Transverse colon (tissue), 4 donors: ENCODE data around the gene OAF. TPM values are rescaled to one million over a fixed set of nuclear protein-coding genes. Genes with fewer than 3 reads are reported as not detected.

Experiments
- DNase-seq: peaks from one replicate; pipeline ENCODE4 v3.0.0-alpha.2; 2019
- H3K27ac ChIP-seq, 4 donors: fragments of 200-600 bp; sonication (generic); 2 replicates each; pipeline ENCODE4 v1.5.1; 2016 to 2018; ENCODE audit warnings: inconsistent platforms in 4 of 4
- H3K27me3 ChIP-seq: fragments of 200-600 bp; sonication (generic); 2 replicates; pipeline ENCODE4 v1.5.1; 2017; ENCODE audit warnings: inconsistent platforms
- H3K36me3 ChIP-seq, 4 donors: fragments of 200-600 bp; sonication (generic); 2 replicates each; pipeline ENCODE4 v1.5.1; 2017 to 2019; ENCODE audit warnings: inconsistent platforms in 4 of 4
- H3K4me1 ChIP-seq, 4 donors: fragments of 200-600 bp; sonication (generic); 2 replicates each; pipeline ENCODE4 v1.5.1; 2017 to 2020; ENCODE audit warnings: inconsistent platforms in 4 of 4
- H3K4me3 ChIP-seq, 4 donors: fragments of 200-600 bp; sonication (generic); 1 replicate in 1 of 4; 2 replicates in 3 of 4; pipeline versions ENCODE4 v1.5.1 to v1.6.1; 2017 to 2019; ENCODE audit warnings: inconsistent platforms in 4 of 4
- H3K9me3 ChIP-seq, 2 donors: fragments of 200-600 bp; sonication (generic); 2 replicates each; pipeline ENCODE4 v1.5.1; 2017 to 2019; ENCODE audit warnings: inconsistent platforms in 2 of 2
- CTCF ChIP-seq, 5 experiments: fragments of 200-600 bp in 3 of 5; fragments of 450-650 bp in 2 of 5; sonication (generic) in 3 of 5; IDR thresholded peaks; 1 replicate in 2 of 5; 2 replicates in 3 of 5; pipeline ENCODE4 v1.5.1; 2016 to 2017; ENCODE audit warnings: antibody characterized with exemption in 5 of 5, inconsistent platforms in 3 of 5, mild to moderate bottlenecking in 2 of 5, moderate library complexity in 1 of 5
- EP300 ChIP-seq: sonication (generic); formaldehyde crosslinking; IDR thresholded peaks from one replicate; pipeline ENCODE4 v1.6.1; 2017; ENCODE audit warnings: antibody characterized with exemption, low read depth
- POLR2A ChIP-seq: fragments of 450-650 bp; IDR thresholded peaks from one replicate; pipeline ENCODE4 v1.6.1; 2016; ENCODE audit warnings: antibody characterized with exemption, mild to moderate bottlenecking, moderate library complexity
- POLR2AphosphoS5 ChIP-seq, 3 donors: sonication (generic); formaldehyde crosslinking; IDR thresholded peaks; one replicate each; pipeline ENCODE4 v1.6.1; 2016; ENCODE audit warnings: antibody characterized with exemption in 3 of 3
- WGBS, 2 donors: methylation state at CpG; one replicate each; pipeline ENCODE4 v1.1.5; 2018; ENCODE audit warnings: low coverage in 1 of 2; 5-methylcytosine and 5-hydroxymethylcytosine counted together
- in situ Hi-C, 4 donors: fragments of 200-750 bp; cut with MboI; loops; one replicate each; pipeline versions ENCODE4 v1.15.0 to v1.15.1; 2017; ENCODE audit warnings: low sequenced_read_pairs in 3 of 4, low pct_ligation_motif_present in 1 of 4, low pct_unique_long_range_greater_than_20kb in 1 of 4
- intact Hi-C: fragments of 100-400 bp; cut with DNase I; formaldehyde crosslinking; loops from one replicate; pipeline ENCODE4 v1.15.1; 2023; ENCODE audit warnings: low total_unique reads
- total RNA-seq, 4 donors: library from RNA; depleted of rRNA; stranded (reverse); fragments of >200 nt; gene quantifications; one replicate each; pipeline ENCODE4 v1.1.0, GENCODE V29; 2016

OAF gene
- total RNA-seq, 4 donors from 2014 or later: 78.8 to 553 (median 287) TPM

GRCh38 chr11:120185706-120186455 lies 25.0 kb upstream of the OAF start:
- no peaks in the 10 kb centered on the region for H3K27me3 ChIP-seq
- H3K4me3 ChIP-seq: peak overlapping the region in 1 of 4 donors; percentile 5
- DNase-seq: no peak
- 43 to 51% methylated on average over 1 to 3 of the region's 3 CpGs for WGBS, 2 donors
- peaks cover 52 to 93% (median 74%) of the 10 kb centered on the region in 4 donors for H3K4me1 ChIP-seq
- intact Hi-C loops (no loop called here), in situ Hi-C loops (no loop called here)
- no peaks in the 10 kb centered on the region for H3K36me3 ChIP-seq
- H3K27ac ChIP-seq: peak overlapping the region; percentile 91 to 92 (median 91)
- H3K9me3 ChIP-seq: no peaks in the 10 kb centered on the region
- no peak for TF ChIP-seq POLR2A

- Histone ChIP-seq H3K9me3 (no peaks in the 10 kb centered on the region), H3K36me3 (no peaks in the 10 kb centered on the region), H3K27ac (peak overlapping the region; percentile 91 to 92 (median 91)), H3K27me3 (no peaks in the 10 kb centered on the region), H3K4me3 (no peak overlapping the region), H3K4me1 (peaks cover 52 to 96% (median 74%) of the 10 kb centered on the region in 4 donors)
- in situ Hi-C loops: no loop called here
- TF ChIP-seq EP300: no peak
- no peak for TF ChIP-seq POLR2AphosphoS5 (IDR thresholded peaks at IDR 0.05)
- no peak for TF ChIP-seq CTCF (IDR thresholded peaks at IDR 0.05)
- TF ChIP-seq POLR2A: no peak
- DNase-seq: no peak
- intact Hi-C loops: no loop called here
Measured at GRCh38 chr11:120186456-120186773, 24.4 kb upstream of the OAF start.

GRCh38 chr11:120186774-120187591 lies 23.8 kb upstream of the OAF start:
- H3K4me1 ChIP-seq: peaks cover 52 to 92% (median 74%) of the 10 kb centered on the region in 4 donors
- TF ChIP-seq POLR2A: peak; percentile 57
- TF ChIP-seq CTCF (IDR thresholded peaks at IDR 0.05): no peak
- TF ChIP-seq EP300: peak; percentile 38
- peak in 2 of 3 donors; percentile 63 to 73 for TF ChIP-seq POLR2AphosphoS5 (IDR thresholded peaks at IDR 0.05)
- no peaks in the 10 kb centered on the region for H3K27me3 ChIP-seq
- WGBS, 2 donors: 32 to 33% methylated on average over 4 to 16 of the region's 17 CpGs
- in situ Hi-C loops (no loop called here), intact Hi-C loops (no loop called here)
- H3K4me3 ChIP-seq: no peak overlapping the region
- DNase-seq: peak; percentile 73
- no peaks in the 10 kb centered on the region for H3K9me3 ChIP-seq
- H3K36me3 ChIP-seq: no peaks in the 10 kb centered on the region
- H3K27ac ChIP-seq: peak overlapping the region; percentile 91 to 92 (median 91)

- Histone ChIP-seq H3K4me3 (no peak overlapping the region), H3K27ac (peak overlapping the region; percentile 91 to 92 (median 91)), H3K4me1 (peaks cover 46 to 86% (median 66%) of the 10 kb centered on the region in 4 donors), H3K27me3 (no peaks in the 10 kb centered on the region), H3K36me3 (no peaks in the 10 kb centered on the region), H3K9me3 (no peaks in the 10 kb centered on the region)
- no peak for DNase-seq
- TF ChIP-seq POLR2A (no peak), POLR2AphosphoS5 (IDR thresholded peaks at IDR 0.05) (no peak), CTCF (IDR thresholded peaks at IDR 0.05) (no peak), EP300 (no peak)
- intact Hi-C loops: no loop called here
- in situ Hi-C loops: no loop called here
- 79% methylated on average over 5 of the region's 5 CpGs; no CpG with 5 or more reads in 1 of the 2 donors for WGBS, 2 donors
Measured at GRCh38 chr11:120188371-120188770, 22.5 kb upstream of the OAF start.
